ENCODE results near the gene ATN1. TPM values are rescaled to one million over a fixed set of nuclear protein-coding genes. Genes with fewer than 3 reads are reported as not detected.

ATN1 gene
- total and polyA plus RNA-seq, 2 of the 4 experiments (the other 2 are of a cell fraction), result 3.4 to 58.7 TPM

GRCh38 chr12:6890789-6891645, 36.7 kb upstream of the ATN1 start (continued):
- TF ChIP-seq CTCF (conservative IDR thresholded peaks at IDR 0.05; ENCODE audit: low read depth, low read length) (peak; percentile 96), RFX5 (IDR thresholded peaks at IDR 0.05; ENCODE audit: low read depth, low read length) (no peak)

Measured in IMR-90 (cell line).